ENCODE data around the gene BET1L.

Gene BET1L

GRCh38 chr11:212150-213100 is 5.2 kb upstream of the BET1L start:
- TF ChIP-seq POLR2AphosphoS5 (IDR thresholded peaks at IDR 0.05; ENCODE audit: low read depth) = no peak
- no peak for TF ChIP-seq CTCF (IDR thresholded peaks at IDR 0.05; ENCODE audit: insufficient read depth, low read length)
- no peak for TF ChIP-seq SPI1 (IDR thresholded peaks at IDR 0.05; ENCODE audit: borderline replicate concordance, low read depth)
- TF ChIP-seq GABPA (IDR thresholded peaks at IDR 0.05; ENCODE audit: low read depth) = no peak
- no peak for TF ChIP-seq REST (IDR thresholded peaks at IDR 0.05; ENCODE audit: insufficient replicate concordance, low read depth)
- Histone ChIP-seq H3K27ac (replicated peaks) (no peak overlapping the region), H3K27me3 (ENCODE audit: insufficient read depth, poor library complexity, severe bottlenecking) (no peaks in the 10 kb centered on the region), H3K4me3 (replicated peaks; ENCODE audit: insufficient read depth, low read length) (no peak overlapping the region)
- DNase-seq (ENCODE audit: low read depth in 1 of 2, low spot score in 1 of 2) = no peak

- Histone ChIP-seq H3K27ac (replicated peaks) (no peak overlapping the region), H3K27me3 (ENCODE audit: insufficient read depth, poor library complexity, severe bottlenecking) (no peaks in the 10 kb centered on the region), H3K4me3 (replicated peaks; ENCODE audit: insufficient read depth, low read length) (no peak overlapping the region)
- TF ChIP-seq CTCF (IDR thresholded peaks at IDR 0.05; ENCODE audit: insufficient read depth, low read length) (no peak), GABPA (IDR thresholded peaks at IDR 0.05; ENCODE audit: low read depth) (no peak)
- DNase-seq (ENCODE audit: low read depth in 1 of 2, low spot score in 1 of 2) = no peak
These were observed 4.5 kb upstream of the BET1L start for GRCh38 chr11:211741-212140.

GRCh38 chr11:211295-211694 is 4.1 kb upstream of the BET1L start:
- DNase-seq (ENCODE audit: low read depth in 1 of 2, low spot score in 1 of 2) = no peak
- Histone ChIP-seq H3K27ac (replicated peaks) (no peak overlapping the region), H3K27me3 (ENCODE audit: insufficient read depth, poor library complexity, severe bottlenecking) (no peaks in the 10 kb centered on the region), H3K4me3 (replicated peaks; ENCODE audit: insufficient read depth, low read length) (no peak overlapping the region)
- TF ChIP-seq GABPA (IDR thresholded peaks at IDR 0.05; ENCODE audit: low read depth) (no peak), POLR2AphosphoS5 (IDR thresholded peaks at IDR 0.05; ENCODE audit: low read depth) (no peak), REST (IDR thresholded peaks at IDR 0.05; ENCODE audit: insufficient replicate concordance, low read depth) (no peak), SPI1 (IDR thresholded peaks at IDR 0.05; ENCODE audit: borderline replicate concordance, low read depth) (no peak), CTCF (IDR thresholded peaks at IDR 0.05; ENCODE audit: insufficient read depth, low read length) (no peak)
